KMS-11 (cell line): ENCODE data around the gene RPL36A.
A peak's percentile ranks its signal among the peaks of the same experiment; 100 is the strongest.

Source experiments
- H2AFZ ChIP-seq: fragments of 200-600 bp; sonication (generic); 2 replicates; pipeline ENCODE4 v1.6.1; 2016; ENCODE audit warnings: antibody characterized with exemption, mixed run types, low read depth
- H3K27ac ChIP-seq: fragments of 200-600 bp; sonication (generic); 2 replicates; pipeline ENCODE4 v1.6.1; 2016; ENCODE audit warnings: mild to moderate bottlenecking, mixed run types
- H3K27me3 ChIP-seq: fragments of 200-600 bp; sonication (generic); 2 replicates; pipeline ENCODE4 v1.6.1; 2017; ENCODE audit warnings: mild to moderate bottlenecking, low read depth, mixed run types, moderate library complexity; ENCODE audit not compliant: insufficient read depth
- H3K36me3 ChIP-seq: fragments of 200-600 bp; sonication (generic); 2 replicates; pipeline ENCODE4 v1.6.1; 2017; ENCODE audit warnings: mild to moderate bottlenecking, mixed run types; ENCODE audit not compliant: insufficient read depth
- H3K4me1 ChIP-seq: fragments of 200-600 bp; sonication (generic); 2 replicates; pipeline ENCODE4 v1.6.1; 2016; ENCODE audit warnings: mild to moderate bottlenecking, low read depth, mixed run types; ENCODE audit not compliant: poor library complexity, severe bottlenecking
- H3K4me2 ChIP-seq: fragments of 200-600 bp; sonication (generic); 2 replicates; pipeline ENCODE4 v1.7.0; 2016; ENCODE audit warnings: mild to moderate bottlenecking, mixed run types
- H3K4me3 ChIP-seq: fragments of 200-600 bp; sonication (generic); IDR thresholded peaks from 2 replicates; pipeline ENCODE4 v1.6.1; 2017; ENCODE audit warnings: low read depth, low read length, mixed read lengths; ENCODE audit not compliant: insufficient read depth
- H3K79me2 ChIP-seq: fragments of 200-600 bp; sonication (generic); 2 replicates; pipeline ENCODE4 v1.6.1; 2016; ENCODE audit warnings: low read depth, mixed run types; ENCODE audit not compliant: insufficient read depth
- H3K9ac ChIP-seq: fragments of 200-600 bp; sonication (generic); 2 replicates; pipeline ENCODE4 v1.6.1; 2016; ENCODE audit warnings: mild to moderate bottlenecking, mixed run types
- H4K20me1 ChIP-seq: fragments of 200-600 bp; sonication (generic); 2 replicates; pipeline ENCODE4 v1.6.1; 2016; ENCODE audit warnings: mild to moderate bottlenecking, mixed run types; ENCODE audit not compliant: insufficient read depth
- TF ChIP-seq, protein P1 (sequence below): fragments of 200-600 bp; sonication (generic); conservative IDR thresholded peaks from 2 replicates; pipeline ENCODE4 v1.6.1; 2017; ENCODE audit warnings: low read depth, mild to moderate bottlenecking, antibody characterized with exemption, low read length, moderate library complexity, mixed read lengths

The RPL36A gene

DNA sequence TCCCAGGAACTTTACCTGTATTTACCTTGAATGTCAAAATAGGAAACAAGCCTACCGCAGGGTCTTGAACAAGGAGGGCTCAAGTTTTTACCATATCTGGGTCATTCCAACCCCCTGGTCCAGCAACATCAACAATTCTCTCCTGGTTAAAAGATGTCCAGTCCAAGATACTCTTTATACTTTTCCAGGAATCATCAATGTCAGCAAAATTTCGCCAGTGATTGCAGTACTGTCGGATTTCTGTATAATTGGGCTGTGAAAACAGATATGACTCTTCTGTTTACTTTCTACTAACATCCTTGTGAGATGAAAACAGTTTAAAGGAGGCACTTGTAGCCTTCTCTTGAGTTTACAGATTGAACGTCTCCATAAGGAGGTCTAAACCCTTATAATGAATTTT is 7.9 kb downstream of the RPL36A start:
- Histone ChIP-seq H3K4me2 (no peak overlapping the region), H4K20me1 (no peaks in the 10 kb centered on the region), H2AFZ (no peak overlapping the region), H3K9ac (no peak overlapping the region), H3K4me1 (peaks cover 2% of the 10 kb centered on the region), H3K27me3 (no peaks in the 10 kb centered on the region), H3K27ac (no peak overlapping the region), H3K79me2 (peaks cover 2% of the 10 kb centered on the region; the same call in 1 of the 2 replicates), H3K36me3 (no peaks in the 10 kb centered on the region), H3K4me3 (no peak overlapping the region)
- TF ChIP-seq, protein P1, sequence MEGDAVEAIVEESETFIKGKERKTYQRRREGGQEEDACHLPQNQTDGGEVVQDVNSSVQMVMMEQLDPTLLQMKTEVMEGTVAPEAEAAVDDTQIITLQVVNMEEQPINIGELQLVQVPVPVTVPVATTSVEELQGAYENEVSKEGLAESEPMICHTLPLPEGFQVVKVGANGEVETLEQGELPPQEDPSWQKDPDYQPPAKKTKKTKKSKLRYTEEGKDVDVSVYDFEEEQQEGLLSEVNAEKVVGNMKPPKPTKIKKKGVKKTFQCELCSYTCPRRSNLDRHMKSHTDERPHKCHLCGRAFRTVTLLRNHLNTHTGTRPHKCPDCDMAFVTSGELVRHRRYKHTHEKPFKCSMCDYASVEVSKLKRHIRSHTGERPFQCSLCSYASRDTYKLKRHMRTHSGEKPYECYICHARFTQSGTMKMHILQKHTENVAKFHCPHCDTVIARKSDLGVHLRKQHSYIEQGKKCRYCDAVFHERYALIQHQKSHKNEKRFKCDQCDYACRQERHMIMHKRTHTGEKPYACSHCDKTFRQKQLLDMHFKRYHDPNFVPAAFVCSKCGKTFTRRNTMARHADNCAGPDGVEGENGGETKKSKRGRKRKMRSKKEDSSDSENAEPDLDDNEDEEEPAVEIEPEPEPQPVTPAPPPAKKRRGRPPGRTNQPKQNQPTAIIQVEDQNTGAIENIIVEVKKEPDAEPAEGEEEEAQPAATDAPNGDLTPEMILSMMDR = no peak

DNA sequence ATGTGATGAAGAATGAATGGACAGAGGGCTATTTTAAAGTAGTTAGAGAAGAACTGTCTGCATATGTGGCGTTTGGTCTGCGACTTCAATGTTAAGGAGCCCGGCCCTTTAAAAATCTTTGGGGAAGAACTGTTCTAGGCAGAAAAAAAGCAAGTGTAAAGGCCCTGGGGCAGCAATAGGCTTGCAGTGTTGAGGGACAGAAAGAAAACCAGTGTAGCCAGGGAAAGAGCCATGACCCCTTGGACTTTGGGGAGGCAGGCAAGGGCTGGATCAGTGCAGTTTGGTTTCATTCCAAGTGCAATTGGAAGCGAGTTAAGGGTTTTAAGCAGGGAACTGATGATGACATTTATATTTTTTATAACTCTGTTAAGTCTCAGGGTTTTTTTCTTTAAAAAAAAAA is 9.0 kb downstream of the RPL36A start:
- no peaks in the 10 kb centered on the region for H3K4me1 ChIP-seq
- no peaks in the 10 kb centered on the region for H3K36me3 ChIP-seq
- H3K27me3 ChIP-seq = no peaks in the 10 kb centered on the region
- no peak overlapping the region for H3K27ac ChIP-seq
- no peak overlapping the region for H3K9ac ChIP-seq
- H3K4me2 ChIP-seq = no peak overlapping the region
- no peak overlapping the region for H2AFZ ChIP-seq
- peaks cover 3% of the 10 kb centered on the region; the same call in 1 of the 2 replicates for H3K79me2 ChIP-seq
- no peaks in the 10 kb centered on the region for H4K20me1 ChIP-seq
- H3K4me3 ChIP-seq = no peak overlapping the region
- TF ChIP-seq, protein P1 = no peak

- TF ChIP-seq, protein P1 = no peak
Observed at GRCh38 chrX:101407167-101407747, 16.4 kb downstream of the RPL36A start.

GRCh38 chrX:101407748-101408531 is 17.1 kb downstream of the RPL36A start, which contains the start of the genes GLA and HNRNPH2:
GLA (minus strand) TSS chrX:101407925; CDS start chrX:101407903, 22 bp downstream.
HNRNPH2 (plus strand) TSS chrX:101408222; CDS start chrX:101411989, 3,767 bp downstream.
- Histone ChIP-seq H4K20me1 (no peaks in the 10 kb centered on the region), H3K4me1 (peaks cover 13% of the 10 kb centered on the region), H2AFZ (peak within 1 kb of the TSS; percentile 66), H3K9ac (peak within 1 kb of the TSS; percentile 93), H3K4me3 (no peak within 1 kb of the TSS), H3K36me3 (no peaks in the 10 kb centered on the region), H3K4me2 (peak within 1 kb of the TSS; percentile 78), H3K27ac (peak within 1 kb of the TSS; percentile 91), H3K79me2 (peaks cover 58% of the 10 kb centered on the region), H3K27me3 (no peaks in the 10 kb centered on the region)
- TF ChIP-seq, protein P1 = no peak

More at GRCh38 chrX:101407167-101407747, 16.4 kb downstream of the RPL36A start:
- H3K4me3 ChIP-seq = no peak overlapping the region
- H3K4me2 ChIP-seq = peak overlapping the region; percentile 76
- H3K36me3 ChIP-seq = no peaks in the 10 kb centered on the region
- H2AFZ ChIP-seq = peak overlapping the region; percentile 66
- H3K79me2 ChIP-seq = peaks cover 58% of the 10 kb centered on the region
- peak overlapping the region; percentile 93 for H3K9ac ChIP-seq
- H3K27me3 ChIP-seq = no peaks in the 10 kb centered on the region
- H3K4me1 ChIP-seq = peaks cover 13% of the 10 kb centered on the region
- peak overlapping the region; percentile 91 for H3K27ac ChIP-seq
- no peaks in the 10 kb centered on the region for H4K20me1 ChIP-seq
